HEK293 (cell line): ENCODE measurements around the gene SRRM5.
"Not testable (repeated sequence)": the region's sequence is repeated elsewhere in the genome, so short reads cannot be mapped to it uniquely, and the experiment has no call there.

Source experiments
- CTCF ChIA-PET: fragments of 350-600 bp; formaldehyde crosslinking; extraction: SDS; loops from one replicate; lab custom pipeline; 2021; ENCODE audit warnings: antibody characterized with exemption; lab: Yijun Ruan, JAX
- POLR2A ChIA-PET: fragments of 300-600 bp; formaldehyde crosslinking; extraction: SDS; loops from one replicate; lab custom pipeline; 2020; ENCODE audit warnings: antibody characterized with exemption, inconsistent platforms; lab: Yijun Ruan, JAX
- H3K27ac ChIP-seq: fragments of 200-500 bp; sonication (Bioruptor generic); 2 replicates; pipeline ENCODE4 v1.5.1; 2014; ENCODE audit warnings: low read depth, low read length, control low read depth, inconsistent platforms; ENCODE audit errors: extremely low read depth
- H3K36me3 ChIP-seq, 2 experiments: fragments of 200-500 bp in 1 of 2; sonication (Bioruptor generic) in 1 of 2; 1 replicate in 1 of 2; 2 replicates in 1 of 2; pipeline ENCODE4 v1.5.1; 2014 to 2017; ENCODE audit warnings: inconsistent platforms in 2 of 2, low read length in 2 of 2; ENCODE audit not compliant: control insufficient read depth in 2 of 2, insufficient read depth in 1 of 2
- H3K4me1 ChIP-seq: fragments of 200-500 bp; sonication (Bioruptor generic); 2 replicates; pipeline ENCODE4 v1.5.1; 2014; ENCODE audit warnings: mild to moderate bottlenecking, low read length, inconsistent platforms; ENCODE audit not compliant: control insufficient read depth, insufficient read depth
- H3K4me3 ChIP-seq: 2 replicates; pipeline ENCODE4 v1.5.1; 2011; ENCODE audit warnings: low read depth, mild to moderate bottlenecking, control low read depth, low read length, moderate library complexity
- H3K9me3 ChIP-seq: fragments of 200-500 bp; sonication (Bioruptor generic); 2 replicates; pipeline ENCODE4 v1.5.1; 2014; ENCODE audit warnings: low read depth, low read length, inconsistent platforms; ENCODE audit not compliant: control insufficient read depth, insufficient read depth
- GLIS2 ChIP-seq: fragments of 450-650 bp; formaldehyde crosslinking; IDR thresholded peaks from 2 replicates; pipeline ENCODE4 v1.5.1; 2016; ENCODE audit warnings: missing biosample characterization, missing genetic modification characterization
- IKZF3 ChIP-seq: fragments of 450-650 bp; IDR thresholded peaks from 2 replicates; pipeline ENCODE4 v1.5.0; 2018; ENCODE audit warnings: missing biosample characterization, mild to moderate bottlenecking, missing genetic modification characterization, moderate library complexity
- PATZ1 ChIP-seq: fragments of 450-650 bp; formaldehyde crosslinking; IDR thresholded peaks from 2 replicates; pipeline ENCODE4 v1.5.1; 2016; ENCODE audit warnings: missing biosample characterization, missing genetic modification characterization
- PRDM1 ChIP-seq: fragments of 450-650 bp; formaldehyde crosslinking; IDR thresholded peaks from 2 replicates; pipeline ENCODE4; 2016; ENCODE audit warnings: missing biosample characterization, missing genetic modification characterization
- PRDM10 ChIP-seq: fragments of 450-650 bp; formaldehyde crosslinking; IDR thresholded peaks from 2 replicates; pipeline ENCODE4 v1.5.1; 2016; ENCODE audit warnings: missing biosample characterization, missing genetic modification characterization
- ZBTB20 ChIP-seq: fragments of 450-650 bp; formaldehyde crosslinking; IDR thresholded peaks from 2 replicates; pipeline ENCODE4 v1.5.1; 2016; ENCODE audit warnings: missing biosample characterization, missing genetic modification characterization
- ZBTB7A ChIP-seq: fragments of 450-650 bp; formaldehyde crosslinking; IDR thresholded peaks from 2 replicates; pipeline ENCODE4 v1.5.1; 2016; ENCODE audit warnings: low read depth, missing biosample characterization, missing genetic modification characterization
- ZIC2 ChIP-seq: fragments of 450-650 bp; formaldehyde crosslinking; IDR thresholded peaks from 2 replicates; pipeline ENCODE4 v1.5.1; 2016; ENCODE audit warnings: missing biosample characterization, missing genetic modification characterization
- ZNF169 ChIP-seq: fragments of 450-650 bp; formaldehyde crosslinking; IDR thresholded peaks from 2 replicates; pipeline ENCODE4 v1.5.1; 2016; ENCODE audit warnings: missing biosample characterization, missing genetic modification characterization
- ZNF214 ChIP-seq: fragments of 450-650 bp; formaldehyde crosslinking; IDR thresholded peaks from 2 replicates; pipeline ENCODE4 v1.5.1; 2017; ENCODE audit warnings: missing biosample characterization, mild to moderate bottlenecking, missing genetic modification characterization, borderline replicate concordance
- ZNF423 ChIP-seq: fragments of 450-650 bp; formaldehyde crosslinking; IDR thresholded peaks from 2 replicates; pipeline ENCODE4 v1.5.1; 2016; ENCODE audit warnings: missing biosample characterization, missing genetic modification characterization
- ZNF544 ChIP-seq: fragments of 450-650 bp; formaldehyde crosslinking; IDR thresholded peaks from 2 replicates; pipeline ENCODE4 v1.5.0; 2017; ENCODE audit warnings: missing biosample characterization, missing genetic modification characterization
- ZNF600 ChIP-seq: fragments of 450-650 bp; formaldehyde crosslinking; IDR thresholded peaks from 2 replicates; pipeline ENCODE4 v1.5.1; 2016; ENCODE audit warnings: missing biosample characterization, missing genetic modification characterization
- ZNF629 ChIP-seq: fragments of 450-650 bp; formaldehyde crosslinking; IDR thresholded peaks from 2 replicates; pipeline ENCODE4 v1.5.1; 2017; ENCODE audit warnings: missing biosample characterization, missing genetic modification characterization
- ZNF654 ChIP-seq: fragments of 450-650 bp; formaldehyde crosslinking; IDR thresholded peaks from 2 replicates; pipeline ENCODE4 v1.5.1; 2016; ENCODE audit warnings: low read depth, missing biosample characterization, missing genetic modification characterization
- ZNF785 ChIP-seq: fragments of 450-650 bp; formaldehyde crosslinking; IDR thresholded peaks from 2 replicates; pipeline ENCODE4 v1.5.1; 2016; ENCODE audit warnings: missing biosample characterization, missing genetic modification characterization
- TF ChIP-seq, protein P1 (sequence below): fragments of 450-650 bp; formaldehyde crosslinking; IDR thresholded peaks from 2 replicates; pipeline ENCODE4 v1.5.1; 2016; ENCODE audit warnings: missing biosample characterization, missing genetic modification characterization, low read depth
- TF ChIP-seq, protein P2 (sequence below): fragments of 450-650 bp; formaldehyde crosslinking; IDR thresholded peaks from 2 replicates; pipeline ENCODE4 v1.5.1; 2016; ENCODE audit warnings: missing biosample characterization, missing genetic modification characterization
- TF ChIP-seq, protein P3 (sequence below): fragments of 450-650 bp; formaldehyde crosslinking; IDR thresholded peaks from 2 replicates; pipeline ENCODE4 v1.5.1; 2016; ENCODE audit warnings: missing biosample characterization, missing genetic modification characterization

The SRRM5 gene

GRCh38 chr19:43634872-43635560 is 23.1 kb downstream of the SRRM5 start:
- Histone ChIP-seq H3K4me1 (peaks cover 13% of the 10 kb centered on the region), H3K27ac (no peak overlapping the region), H3K36me3 (peaks cover 0 to 9% of the 10 kb centered on the region in 2 experiments; a peak in 1 of 3 replicates), H3K4me3 (no peak overlapping the region), H3K9me3 (no peaks in the 10 kb centered on the region)
- ChIA-PET CTCF (interaction anchor here (0.9 kb wide), 1 partner anchor 16 kb away, joined by 3 read pairs; no protein-coding TSS in a partner anchor), POLR2A (interaction anchor here (1.5 kb wide), 1 partner anchor 33 kb away, joined by 4 read pairs; no protein-coding TSS in a partner anchor)
- TF ChIP-seq ZNF214 (tag by site-specific recombination), result no peak
- no peak for TF ChIP-seq ZNF629
- no peak for TF ChIP-seq PRDM1 (tag by site-specific recombination)
- peak; percentile 51; the same call in 1 of the 2 replicates for TF ChIP-seq GLIS2
- TF ChIP-seq IKZF3, result peak; percentile 2
- TF ChIP-seq PATZ1 (tag by site-specific recombination), result peak; percentile 45
- peak; percentile 99 for TF ChIP-seq PRDM10 (tag by site-specific recombination)
- TF ChIP-seq ZBTB20 (tag by site-specific recombination), result peak; percentile 33; the same call in 1 of the 2 replicates
- no peak for TF ChIP-seq ZNF654 (tag by site-specific recombination)
- TF ChIP-seq ZNF785 (tag by site-specific recombination), result no peak
- TF ChIP-seq, protein P1, sequence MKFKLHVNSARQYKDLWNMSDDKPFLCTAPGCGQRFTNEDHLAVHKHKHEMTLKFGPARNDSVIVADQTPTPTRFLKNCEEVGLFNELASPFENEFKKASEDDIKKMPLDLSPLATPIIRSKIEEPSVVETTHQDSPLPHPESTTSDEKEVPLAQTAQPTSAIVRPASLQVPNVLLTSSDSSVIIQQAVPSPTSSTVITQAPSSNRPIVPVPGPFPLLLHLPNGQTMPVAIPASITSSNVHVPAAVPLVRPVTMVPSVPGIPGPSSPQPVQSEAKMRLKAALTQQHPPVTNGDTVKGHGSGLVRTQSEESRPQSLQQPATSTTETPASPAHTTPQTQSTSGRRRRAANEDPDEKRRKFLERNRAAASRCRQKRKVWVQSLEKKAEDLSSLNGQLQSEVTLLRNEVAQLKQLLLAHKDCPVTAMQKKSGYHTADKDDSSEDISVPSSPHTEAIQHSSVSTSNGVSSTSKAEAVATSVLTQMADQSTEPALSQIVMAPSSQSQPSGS (tag by site-specific recombination), result no peak
- TF ChIP-seq ZNF600 (tag by site-specific recombination), result no peak
- TF ChIP-seq, protein P2, sequence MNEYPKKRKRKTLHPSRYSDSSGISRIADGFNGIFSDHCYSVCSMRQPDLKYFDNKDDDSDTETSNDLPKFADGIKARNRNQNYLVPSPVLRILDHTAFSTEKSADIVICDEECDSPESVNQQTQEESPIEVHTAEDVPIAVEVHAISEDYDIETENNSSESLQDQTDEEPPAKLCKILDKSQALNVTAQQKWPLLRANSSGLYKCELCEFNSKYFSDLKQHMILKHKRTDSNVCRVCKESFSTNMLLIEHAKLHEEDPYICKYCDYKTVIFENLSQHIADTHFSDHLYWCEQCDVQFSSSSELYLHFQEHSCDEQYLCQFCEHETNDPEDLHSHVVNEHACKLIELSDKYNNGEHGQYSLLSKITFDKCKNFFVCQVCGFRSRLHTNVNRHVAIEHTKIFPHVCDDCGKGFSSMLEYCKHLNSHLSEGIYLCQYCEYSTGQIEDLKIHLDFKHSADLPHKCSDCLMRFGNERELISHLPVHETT (tag by site-specific recombination), result no peak
- peak; percentile 35; the same call in 1 of the 2 replicates for TF ChIP-seq ZBTB7A (tag by site-specific recombination)
- TF ChIP-seq ZNF423 (tag by site-specific recombination), result peak; percentile 46; the same call in 1 of the 2 replicates
- TF ChIP-seq, protein P3, sequence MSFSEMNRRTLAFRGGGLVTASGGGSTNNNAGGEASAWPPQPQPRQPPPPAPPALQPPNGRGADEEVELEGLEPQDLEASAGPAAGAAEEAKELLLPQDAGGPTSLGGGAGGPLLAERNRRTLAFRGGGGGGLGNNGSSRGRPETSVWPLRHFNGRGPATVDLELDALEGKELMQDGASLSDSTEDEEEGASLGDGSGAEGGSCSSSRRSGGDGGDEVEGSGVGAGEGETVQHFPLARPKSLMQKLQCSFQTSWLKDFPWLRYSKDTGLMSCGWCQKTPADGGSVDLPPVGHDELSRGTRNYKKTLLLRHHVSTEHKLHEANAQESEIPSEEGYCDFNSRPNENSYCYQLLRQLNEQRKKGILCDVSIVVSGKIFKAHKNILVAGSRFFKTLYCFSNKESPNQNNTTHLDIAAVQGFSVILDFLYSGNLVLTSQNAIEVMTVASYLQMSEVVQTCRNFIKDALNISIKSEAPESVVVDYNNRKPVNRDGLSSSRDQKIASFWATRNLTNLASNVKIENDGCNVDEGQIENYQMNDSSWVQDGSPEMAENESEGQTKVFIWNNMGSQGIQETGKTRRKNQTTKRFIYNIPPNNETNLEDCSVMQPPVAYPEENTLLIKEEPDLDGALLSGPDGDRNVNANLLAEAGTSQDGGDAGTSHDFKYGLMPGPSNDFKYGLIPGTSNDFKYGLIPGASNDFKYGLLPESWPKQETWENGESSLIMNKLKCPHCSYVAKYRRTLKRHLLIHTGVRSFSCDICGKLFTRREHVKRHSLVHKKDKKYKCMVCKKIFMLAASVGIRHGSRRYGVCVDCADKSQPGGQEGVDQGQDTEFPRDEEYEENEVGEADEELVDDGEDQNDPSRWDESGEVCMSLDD (tag by site-specific recombination), result peak; percentile 71
- peak; percentile 29; the same call in 1 of the 2 replicates for TF ChIP-seq ZIC2 (tag by site-specific recombination)
- no peak for TF ChIP-seq ZNF169 (tag by site-specific recombination)
- TF ChIP-seq ZNF544 (tag by site-specific recombination), result no peak
- TF ChIP-seq, all 188 proteins: peak for 9

DNA sequence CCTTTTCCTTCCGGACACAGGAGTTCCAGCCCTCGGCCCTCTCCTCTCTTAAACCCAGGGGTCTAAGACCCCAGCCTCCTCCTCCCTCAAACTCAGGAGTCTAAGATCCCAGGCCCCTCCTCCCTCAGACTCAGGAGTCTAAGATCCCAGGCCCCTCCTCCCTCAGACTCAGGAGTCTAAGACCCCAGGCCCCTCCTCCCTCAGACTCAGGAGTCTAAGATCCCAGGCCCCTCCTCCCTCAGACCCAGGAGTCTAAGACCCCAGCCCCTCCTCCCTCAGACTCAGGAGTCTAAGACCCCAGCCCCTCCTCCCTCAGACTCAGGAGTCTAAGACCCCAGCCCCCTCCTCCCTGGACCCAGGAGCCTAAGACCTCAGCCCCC is 23.7 kb downstream of the SRRM5 start:
- POLR2A ChIA-PET, result interaction anchor here (1.5 kb wide), 1 partner anchor 33 kb away, joined by 4 read pairs; no protein-coding TSS in a partner anchor
- H3K9me3 ChIP-seq, H3K4me3 ChIP-seq, H3K27ac ChIP-seq, CTCF ChIA-PET, H3K36me3 ChIP-seq: not testable (repeated sequence)
- H3K4me1 ChIP-seq, result peaks cover 17% of the 10 kb centered on the region
